NOMO-1 treated with DMSO at 0.1 percent for 48 hours (cell line): ENCODE data around the gene E2F7.

Source experiments
- DNase-seq: peaks from one replicate; lab custom pipeline; 2025; ENCODE audit not compliant: unreplicated experiment; lab: John Stamatoyannopoulos, UW

E2F7 gene

GRCh38 chr12:77064896-77065360, 441 bp downstream of the E2F7 start:
- DNase-seq, result no peak

GRCh38 chr12:77062846-77063461, 2.4 kb downstream of the E2F7 start:
- peak; percentile 30 for DNase-seq

- no peak for DNase-seq
Observed at GRCh38 chr12:77062396-77062795, 3.0 kb downstream of the E2F7 start.

- DNase-seq, result no peak
Observed at GRCh38 chr12:77060883-77061240, 4.5 kb downstream of the E2F7 start.

- peak; percentile 96 for DNase-seq
Observed at GRCh38 chr12:77060136-77060882, 5.1 kb downstream of the E2F7 start.

GRCh38 chr12:77058740-77059139, 6.6 kb downstream of the E2F7 start:
- no peak for DNase-seq

- DNase-seq, result no peak
Observed at GRCh38 chr12:77054851-77055250, 10.5 kb downstream of the E2F7 start.

- no peak for DNase-seq
Observed at GRCh38 chr12:77053259-77053658, 12.1 kb downstream of the E2F7 start.

- DNase-seq, result peak; percentile 45
Observed at GRCh38 chr12:77049767-77050353, 15.5 kb downstream of the E2F7 start.

GRCh38 chr12:77047341-77048109, 17.8 kb downstream of the E2F7 start:
- DNase-seq, result no peak

GRCh38 chr12:77046468-77046867, 18.9 kb downstream of the E2F7 start:
- no peak for DNase-seq

GRCh38 chr12:77045183-77045582, 20.2 kb downstream of the E2F7 start:
- DNase-seq, result no peak

- DNase-seq, result no peak
Observed at GRCh38 chr12:77044721-77045120, 20.6 kb downstream of the E2F7 start.

GRCh38 chr12:77042833-77043232, 22.5 kb downstream of the E2F7 start:
- no peak for DNase-seq

GRCh38 chr12:77040231-77040630, 25.1 kb downstream of the E2F7 start:
- no peak for DNase-seq

GRCh38 chr12:77035226-77035625, 30.1 kb downstream of the E2F7 start:
- DNase-seq, result no peak

- DNase-seq, result no peak
Observed at GRCh38 chr12:77033658-77034536, 31.5 kb downstream of the E2F7 start.

GRCh38 chr12:77032406-77032805, 33.0 kb downstream of the E2F7 start:
- DNase-seq, result peak; percentile 92

- DNase-seq, result peak; percentile 48
Observed at GRCh38 chr12:77031745-77032144, 33.6 kb downstream of the E2F7 start.

GRCh38 chr12:77025782-77026314, 39.5 kb downstream of the E2F7 start:
- no peak for DNase-seq
